Measurements from ENCODE around the gene DHH.

DHH gene

DNA sequence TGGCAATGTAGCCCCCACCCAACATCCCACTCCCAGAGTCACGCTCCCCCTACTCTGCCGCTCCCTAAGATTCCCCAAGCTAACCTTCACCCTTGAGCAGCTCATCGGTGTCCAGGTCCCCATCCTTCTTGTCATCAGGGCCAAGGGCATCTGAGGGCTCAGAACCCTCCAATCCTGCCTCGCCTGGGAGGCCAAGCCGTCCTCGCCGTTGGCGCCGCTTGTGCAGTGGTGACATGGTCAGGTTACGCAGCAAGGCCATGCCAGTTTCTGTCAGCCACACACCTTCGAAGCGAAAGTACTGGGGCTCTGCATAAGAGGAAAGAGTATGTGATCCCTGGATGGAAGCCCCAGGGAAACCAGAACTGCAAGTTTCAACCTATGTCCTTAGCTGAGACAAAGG lies 49.9 kb downstream of the DHH start:
- no peaks in the 10 kb centered on the region for H3K27me3 ChIP-seq (ENCODE audit: control insufficient read depth in 1 of 2, insufficient read depth in 2 of 2, low read length in 2 of 2)
- no peaks in the 10 kb centered on the region for H3K4me1 ChIP-seq (ENCODE audit: insufficient read depth, low read length)
- H3K9ac ChIP-seq (ENCODE audit: low read length): no peak overlapping the region
- H3K36me3 ChIP-seq (ENCODE audit: insufficient read depth, low read length): peaks cover 100% of the 10 kb centered on the region
- H3K9me3 ChIP-seq (ENCODE audit: low read length): no peaks in the 10 kb centered on the region
- no peak overlapping the region for H3K4me3 ChIP-seq (ENCODE audit: low read depth in 1 of 2, low read length in 2 of 2)
- no peak overlapping the region for H3K27ac ChIP-seq (ENCODE audit: low read depth, low read length)

DNA sequence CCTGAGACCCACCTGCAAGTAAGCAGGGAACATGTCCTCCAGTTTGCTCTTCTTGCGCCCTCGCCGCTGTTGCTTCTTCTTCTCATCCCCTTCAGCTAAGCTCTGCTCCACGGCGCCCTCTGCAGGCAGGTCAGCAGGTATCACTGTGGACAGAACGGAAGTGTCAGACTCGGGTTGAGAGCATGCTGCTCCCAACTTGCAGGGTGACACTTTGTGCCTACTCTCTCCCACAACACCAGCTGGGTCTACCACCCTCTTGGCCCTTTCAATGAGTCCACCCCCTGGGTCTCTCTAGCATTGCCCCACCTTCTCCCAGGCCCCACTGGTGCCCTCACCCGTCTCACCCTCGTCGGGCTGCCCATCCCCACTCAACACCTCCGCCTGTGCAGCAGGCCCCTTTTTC lies 50.7 kb downstream of the DHH start:
- H3K9ac ChIP-seq (ENCODE audit: low read length): no peak overlapping the region

GRCh38 chr12:49043241-49043640 lies 51.4 kb downstream of the DHH start:
- no peak overlapping the region for H3K27ac ChIP-seq (ENCODE audit: low read depth, low read length)
- H3K36me3 ChIP-seq (ENCODE audit: insufficient read depth, low read length): peaks cover 100% of the 10 kb centered on the region
- H3K9ac ChIP-seq (ENCODE audit: low read length): no peak overlapping the region
- no peaks in the 10 kb centered on the region for H3K9me3 ChIP-seq (ENCODE audit: low read length)
- H3K4me3 ChIP-seq (ENCODE audit: low read depth in 1 of 2, low read length in 2 of 2): no peak overlapping the region
- H3K27me3 ChIP-seq (ENCODE audit: control insufficient read depth in 1 of 2, insufficient read depth in 2 of 2, low read length in 2 of 2): no peaks in the 10 kb centered on the region
- H3K4me1 ChIP-seq (ENCODE audit: insufficient read depth, low read length): no peaks in the 10 kb centered on the region

More for the DNA sequence above, 50.7 kb downstream of the DHH start:
- Histone ChIP-seq H3K4me3 (ENCODE audit: low read depth in 1 of 2, low read length in 2 of 2) (no peak overlapping the region), H3K27me3 (ENCODE audit: control insufficient read depth in 1 of 2, insufficient read depth in 2 of 2, low read length in 2 of 2) (no peaks in the 10 kb centered on the region), H3K4me1 (ENCODE audit: insufficient read depth, low read length) (no peaks in the 10 kb centered on the region), H3K9me3 (ENCODE audit: low read length) (no peaks in the 10 kb centered on the region), H3K27ac (ENCODE audit: low read depth, low read length) (no peak overlapping the region), H3K36me3 (ENCODE audit: insufficient read depth, low read length) (peaks cover 100% of the 10 kb centered on the region)

GRCh38 chr12:49041881-49042484 lies 52.6 kb downstream of the DHH start:
- Histone ChIP-seq H3K27me3 (ENCODE audit: control insufficient read depth in 1 of 2, insufficient read depth in 2 of 2, low read length in 2 of 2) (no peaks in the 10 kb centered on the region), H3K9ac (ENCODE audit: low read length) (no peak overlapping the region), H3K36me3 (ENCODE audit: insufficient read depth, low read length) (peaks cover 98% of the 10 kb centered on the region), H3K9me3 (ENCODE audit: low read length) (no peaks in the 10 kb centered on the region), H3K4me1 (ENCODE audit: insufficient read depth, low read length) (no peaks in the 10 kb centered on the region), H3K4me3 (ENCODE audit: low read depth in 1 of 2, low read length in 2 of 2) (no peak overlapping the region), H3K27ac (ENCODE audit: low read depth, low read length) (no peak overlapping the region)

GRCh38 chr12:49041036-49041880 lies 53.3 kb downstream of the DHH start:
- Histone ChIP-seq H3K9me3 (ENCODE audit: low read length) (no peaks in the 10 kb centered on the region), H3K36me3 (ENCODE audit: insufficient read depth, low read length) (peaks cover 97% of the 10 kb centered on the region), H3K27me3 (ENCODE audit: control insufficient read depth in 1 of 2, insufficient read depth in 2 of 2, low read length in 2 of 2) (no peaks in the 10 kb centered on the region), H3K4me3 (ENCODE audit: low read depth in 1 of 2, low read length in 2 of 2) (no peak overlapping the region), H3K4me1 (ENCODE audit: insufficient read depth, low read length) (no peaks in the 10 kb centered on the region), H3K9ac (ENCODE audit: low read length) (no peak overlapping the region), H3K27ac (ENCODE audit: low read depth, low read length) (no peak overlapping the region)

DNA sequence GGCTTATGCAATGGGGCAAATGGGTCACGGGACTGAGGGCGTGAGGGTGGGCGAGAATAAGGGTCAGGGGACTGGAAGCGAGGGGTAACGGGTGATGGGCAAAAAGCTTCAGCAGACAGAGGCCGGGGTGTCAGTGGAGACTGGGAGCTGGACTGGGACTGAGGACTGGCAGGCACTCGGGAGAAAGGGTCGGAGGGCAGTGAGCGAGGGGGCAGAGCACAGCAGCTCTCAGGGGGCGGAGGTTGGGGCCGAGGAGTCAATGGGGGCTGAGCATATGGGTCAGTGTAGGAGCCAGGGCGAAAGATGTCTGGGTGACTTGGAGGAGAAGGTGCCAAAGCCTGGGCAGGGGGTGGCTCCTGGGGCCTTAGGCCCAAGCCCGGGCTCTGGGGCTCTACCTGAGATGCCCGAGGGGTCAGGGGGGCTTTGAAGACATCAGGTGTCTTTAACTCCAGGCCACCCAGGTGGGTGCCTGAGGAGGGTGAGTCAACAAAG lies 54.2 kb downstream of the DHH start:
- peaks cover 95% of the 10 kb centered on the region for H3K36me3 ChIP-seq (ENCODE audit: insufficient read depth, low read length)

DNA sequence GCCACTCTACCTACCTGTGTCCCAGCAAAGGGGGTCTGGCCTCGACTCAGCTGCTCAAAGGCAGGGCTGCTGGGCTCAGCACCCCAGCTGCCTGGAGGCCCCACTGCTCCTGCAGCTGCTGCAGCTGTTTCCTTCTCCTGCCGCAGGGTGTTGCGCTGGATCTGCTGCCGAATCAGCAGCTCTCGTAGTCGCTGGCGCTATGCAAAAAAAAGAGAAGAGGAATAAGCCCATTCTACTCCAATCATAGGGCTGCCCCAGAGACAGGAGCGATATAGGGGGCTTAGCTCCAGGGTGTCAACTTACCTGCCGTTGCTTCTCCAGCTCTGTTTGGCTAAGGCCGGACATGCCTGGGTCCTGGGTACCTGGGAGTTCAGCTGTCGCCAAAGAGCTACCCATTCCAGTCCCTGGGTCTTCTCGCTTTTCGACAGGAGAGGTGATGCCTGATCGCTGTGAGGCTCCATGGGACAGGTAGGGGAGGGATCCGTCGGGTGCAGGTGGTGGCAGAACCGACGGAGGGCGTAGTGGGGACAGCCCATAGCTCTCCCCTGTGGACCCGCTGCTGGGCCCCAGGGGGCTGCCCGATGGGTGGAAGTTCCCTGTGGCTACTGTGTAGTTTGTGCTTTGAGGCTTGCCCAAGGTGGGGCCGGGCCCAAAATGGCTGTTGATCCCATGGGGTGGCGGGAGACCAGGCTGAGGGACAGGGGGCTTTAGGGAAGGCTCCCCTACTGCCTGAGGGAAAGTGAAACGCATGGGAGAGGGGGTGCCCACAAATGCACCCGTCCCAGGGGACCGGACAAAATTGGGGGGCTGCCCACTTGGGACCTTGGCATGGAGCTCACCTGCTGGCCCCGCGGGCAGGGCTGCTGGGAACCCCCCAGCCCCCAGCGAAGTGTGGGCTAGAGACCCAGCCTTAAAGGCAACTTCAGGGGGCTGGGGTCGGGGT lies 54.9 kb downstream of the DHH start:
- no peaks in the 10 kb centered on the region for H3K4me1 ChIP-seq (ENCODE audit: insufficient read depth, low read length)
- H3K9ac ChIP-seq (ENCODE audit: low read length): no peak overlapping the region
- H3K36me3 ChIP-seq (ENCODE audit: insufficient read depth, low read length): peaks cover 92% of the 10 kb centered on the region
- no peaks in the 10 kb centered on the region for H3K9me3 ChIP-seq (ENCODE audit: low read length)
- no peaks in the 10 kb centered on the region for H3K27me3 ChIP-seq (ENCODE audit: control insufficient read depth in 1 of 2, insufficient read depth in 2 of 2, low read length in 2 of 2)
- no peak overlapping the region for H3K27ac ChIP-seq (ENCODE audit: low read depth, low read length)
- H3K4me3 ChIP-seq (ENCODE audit: low read depth in 1 of 2, low read length in 2 of 2): no peak overlapping the region

More for the DNA sequence above, 54.2 kb downstream of the DHH start:
- no peaks in the 10 kb centered on the region for H3K4me1 ChIP-seq (ENCODE audit: insufficient read depth, low read length)
- no peak overlapping the region for H3K27ac ChIP-seq (ENCODE audit: low read depth, low read length)
- H3K4me3 ChIP-seq (ENCODE audit: low read depth in 1 of 2, low read length in 2 of 2): no peak overlapping the region
- no peak overlapping the region for H3K9ac ChIP-seq (ENCODE audit: low read length)
- no peaks in the 10 kb centered on the region for H3K27me3 ChIP-seq (ENCODE audit: control insufficient read depth in 1 of 2, insufficient read depth in 2 of 2, low read length in 2 of 2)
- no peaks in the 10 kb centered on the region for H3K9me3 ChIP-seq (ENCODE audit: low read length)

- Histone ChIP-seq H3K9ac (ENCODE audit: low read length) (no peak overlapping the region), H3K4me1 (ENCODE audit: insufficient read depth, low read length) (no peaks in the 10 kb centered on the region), H3K27me3 (ENCODE audit: control insufficient read depth in 1 of 2, insufficient read depth in 2 of 2, low read length in 2 of 2) (no peaks in the 10 kb centered on the region), H3K27ac (ENCODE audit: low read depth, low read length) (no peak overlapping the region), H3K4me3 (ENCODE audit: low read depth in 1 of 2, low read length in 2 of 2) (no peak overlapping the region), H3K36me3 (ENCODE audit: insufficient read depth, low read length) (peaks cover 89% of the 10 kb centered on the region), H3K9me3 (ENCODE audit: low read length) (no peaks in the 10 kb centered on the region)
These were observed 56.2 kb downstream of the DHH start for GRCh38 chr12:49038291-49038955.

GRCh38 chr12:49037947-49038237 lies 56.7 kb downstream of the DHH start:
- Histone ChIP-seq H3K9me3 (ENCODE audit: low read length) (no peaks in the 10 kb centered on the region), H3K9ac (ENCODE audit: low read length) (no peak overlapping the region), H3K4me1 (ENCODE audit: insufficient read depth, low read length) (no peaks in the 10 kb centered on the region), H3K36me3 (ENCODE audit: insufficient read depth, low read length) (peaks cover 89% of the 10 kb centered on the region), H3K27ac (ENCODE audit: low read depth, low read length) (no peak overlapping the region), H3K4me3 (ENCODE audit: low read depth in 1 of 2, low read length in 2 of 2) (no peak overlapping the region), H3K27me3 (ENCODE audit: control insufficient read depth in 1 of 2, insufficient read depth in 2 of 2, low read length in 2 of 2) (no peaks in the 10 kb centered on the region)

DNA sequence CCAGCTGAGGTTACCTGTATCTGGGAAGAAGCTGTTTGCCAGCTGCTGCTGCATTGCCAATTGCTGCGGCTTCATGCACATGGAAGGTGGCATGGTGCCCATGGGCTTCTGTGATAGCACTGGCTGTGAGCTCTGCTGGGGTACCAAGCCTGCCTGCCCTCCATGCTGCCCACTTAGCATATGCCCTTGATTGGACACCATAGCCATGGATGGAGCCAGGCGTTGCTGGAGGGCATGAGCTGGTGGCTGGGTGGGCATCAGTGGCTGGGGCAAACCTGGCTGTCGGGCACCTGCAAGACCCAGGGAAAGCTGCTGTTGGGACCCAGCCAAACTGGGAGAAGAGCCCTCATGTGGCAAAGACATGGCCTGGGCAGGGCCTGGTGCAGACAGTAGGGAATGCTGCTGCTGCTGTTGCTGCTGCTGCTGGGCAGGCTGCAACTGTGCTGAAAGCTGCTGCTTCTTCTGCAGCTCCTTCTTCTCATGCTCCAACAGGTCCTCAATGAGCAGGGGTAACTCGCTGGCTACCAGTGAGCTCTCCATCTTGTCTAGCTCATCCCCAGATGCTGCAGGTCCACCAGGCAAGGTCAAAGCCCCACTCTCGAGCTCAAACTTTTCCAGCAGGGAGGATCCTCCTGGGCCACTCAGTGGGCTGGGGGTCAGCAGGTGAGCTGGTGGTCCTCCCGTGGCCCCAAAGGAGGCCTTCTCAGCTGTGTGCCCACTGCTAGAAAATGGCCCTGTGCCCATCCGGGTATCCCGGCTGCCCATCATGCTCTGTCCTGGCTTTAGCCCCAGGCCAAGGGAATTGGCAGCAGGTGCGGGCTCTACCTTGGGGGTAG lies 57.3 kb downstream of the DHH start:
- Histone ChIP-seq H3K4me3 (ENCODE audit: low read depth in 1 of 2, low read length in 2 of 2) (no peak overlapping the region), H3K4me1 (ENCODE audit: insufficient read depth, low read length) (no peaks in the 10 kb centered on the region), H3K27ac (ENCODE audit: low read depth, low read length) (no peak overlapping the region), H3K36me3 (ENCODE audit: insufficient read depth, low read length) (peaks cover 89% of the 10 kb centered on the region), H3K27me3 (ENCODE audit: control insufficient read depth in 1 of 2, insufficient read depth in 2 of 2, low read length in 2 of 2) (no peaks in the 10 kb centered on the region), H3K9me3 (ENCODE audit: low read length) (no peaks in the 10 kb centered on the region), H3K9ac (ENCODE audit: low read length) (no peak overlapping the region)
